B cell (primary cell): ENCODE data around the gene RAMP2. TPM values are rescaled to one million over a fixed set of nuclear protein-coding genes. Genes with fewer than 3 reads are reported as not detected.

Experiments
- ATAC-seq: fragments of 200-7000 bp; cut with Tn5 transposase; one replicate; pipeline ENCODE4 v1.10.0; 2021; ENCODE audit warnings: low read depth, mild to moderate bottlenecking, moderate number of reproducible peaks, moderate library complexity
- CTCF ChIA-PET: fragments of 350-600 bp; sonication (Branson Sonifier 250); formaldehyde crosslinking; loops from one replicate; lab custom pipeline; 2021; ENCODE audit warnings: antibody characterized with exemption, inconsistent platforms; lab: Charles Lee
- POLR2A ChIA-PET: fragments of 350-600 bp; sonication (Branson Sonifier 250); formaldehyde crosslinking; loops from one replicate; lab custom pipeline; 2021; ENCODE audit warnings: antibody characterized with exemption; lab: Charles Lee
- DNase-seq: peaks from one replicate; pipeline ENCODE4 v3.0.0; 2013
- H2AFZ ChIP-seq: 2 replicates; pipeline ENCODE4 v1.6.1; 2012; ENCODE audit warnings: mild to moderate bottlenecking, low read depth, low read length; ENCODE audit not compliant: insufficient read depth, poor library complexity, severe bottlenecking
- H3K27ac ChIP-seq, 2 donors: 1 replicate in 1 of 2; 2 replicates in 1 of 2; pipeline ENCODE4 v1.5.1; 2012 to 2013; ENCODE audit warnings: low read length in 2 of 2, mild to moderate bottlenecking in 2 of 2, moderate library complexity in 1 of 2
- H3K27me3 ChIP-seq, 4 experiments: fragments of 200-600 bp in 1 of 4; sonication (generic) in 1 of 4; replicated peaks in 1 of 4; 1 replicate in 2 of 4; 2 replicates in 2 of 4; pipeline versions ENCODE4 v1.6.1 to v1.7.0; 2013 to 2016; ENCODE audit warnings: low read length in 3 of 4, mild to moderate bottlenecking in 2 of 4, mixed read lengths in 1 of 4, moderate library complexity in 1 of 4; ENCODE audit not compliant: insufficient read depth in 4 of 4, control insufficient read depth in 3 of 4; ENCODE audit errors: control extremely low read depth in 1 of 4
- H3K36me3 ChIP-seq, 2 experiments: replicated peaks in 1 of 2; 1 replicate in 1 of 2; 2 replicates in 1 of 2; pipeline versions ENCODE4 v1.6.1 to v1.7.1; 2013; ENCODE audit warnings: low read length in 1 of 2; ENCODE audit not compliant: insufficient read depth in 2 of 2, control insufficient read depth in 1 of 2; ENCODE audit errors: control extremely low read depth in 1 of 2, extremely low read depth in 1 of 2
- H3K4me1 ChIP-seq, 2 donors: fragments of 200-600 bp in 1 of 2; sonication (generic) in 1 of 2; 1 replicate in 1 of 2; 2 replicates in 1 of 2; pipeline versions ENCODE4 v1.5.1 to v1.6.1; 2013 to 2017; ENCODE audit warnings: low read length in 2 of 2; ENCODE audit not compliant: control insufficient read depth in 2 of 2, insufficient read depth in 2 of 2
- H3K4me2 ChIP-seq: replicated peaks from 2 replicates; pipeline ENCODE3; 2012; ENCODE audit warnings: mild to moderate bottlenecking, low read depth, low read length; ENCODE audit not compliant: poor library complexity, severe bottlenecking
- H3K4me3 ChIP-seq, 5 experiments: fragments of 200-600 bp in 1 of 5; sonication (generic) in 1 of 5; 1 replicate in 3 of 5; 2 replicates in 2 of 5; pipeline versions ENCODE4 v1.5.1 to v1.7.0; 2011 to 2016; ENCODE audit warnings: low read length in 4 of 5, mild to moderate bottlenecking in 4 of 5, low read depth in 2 of 5, control low read depth in 1 of 5, moderate library complexity in 1 of 5; ENCODE audit not compliant: insufficient read depth in 1 of 5; ENCODE audit errors: control extremely low read depth in 1 of 5, extremely low read depth in 1 of 5
- H3K79me2 ChIP-seq: fragments of 200-600 bp; sonication (generic); one replicate; pipeline ENCODE4 v1.6.0; 2016; ENCODE audit warnings: low read length; ENCODE audit not compliant: control insufficient read depth, insufficient read depth
- H3K9ac ChIP-seq: fragments of 200-600 bp; sonication (generic); 2 replicates; pipeline ENCODE4 v1.6.1; 2017; ENCODE audit warnings: mild to moderate bottlenecking, low read length, moderate library complexity
- H3K9me3 ChIP-seq, 3 donors: one replicate each; pipeline versions ENCODE4 v1.6.1 to v1.7.1; 2013; ENCODE audit warnings: low read length in 2 of 3; ENCODE audit not compliant: control insufficient read depth in 2 of 3, insufficient read depth in 1 of 3; ENCODE audit errors: control extremely low read depth in 1 of 3
- H4K20me1 ChIP-seq: 2 replicates; pipeline ENCODE4 v1.6.0; 2012; ENCODE audit warnings: mild to moderate bottlenecking, low read length; ENCODE audit not compliant: insufficient read depth, control insufficient read depth, poor library complexity, severe bottlenecking
- H3K27ac Mint-ChIP-seq: one replicate; pipeline ENCODE4 v1.8.0; 2021; ENCODE audit warnings: mixed read lengths
- H3K27me3 Mint-ChIP-seq: one replicate; pipeline ENCODE4 v1.8.0; 2021; ENCODE audit warnings: mixed read lengths
- H3K4me1 Mint-ChIP-seq: one replicate; pipeline ENCODE4 v1.8.0; 2021; ENCODE audit warnings: mixed read lengths
- H3K4me3 Mint-ChIP-seq: one replicate; pipeline ENCODE4 v1.8.0; 2021; ENCODE audit warnings: mixed read lengths
- H3K9me3 Mint-ChIP-seq: one replicate; pipeline ENCODE4 v1.8.0; 2022; ENCODE audit warnings: mixed read lengths; ENCODE audit not compliant: insufficient read depth
- EZH2 ChIP-seq: IDR thresholded peaks from 2 replicates; pipeline ENCODE4 v1.6.1; 2012; ENCODE audit warnings: borderline replicate concordance, low read depth, mild to moderate bottlenecking, moderate library complexity, low read length; ENCODE audit not compliant: insufficient read depth, poor library complexity, severe bottlenecking
- WGBS: methylation state at CpG from one replicate; pipeline ENCODE4 v1.1.5; 2013; ENCODE audit warnings: missing lambda C conversion rate; ENCODE audit not compliant: insufficient coverage; 5-methylcytosine and 5-hydroxymethylcytosine counted together
- intact Hi-C: fragments of 100-400 bp; cut with micrococcal nuclease; formaldehyde crosslinking; loops from one replicate; pipeline ENCODE4 v1.10.0; 2022
- polyA minus RNA-seq: library from RNA; depleted of rRNA, polyadenylated mRNA; stranded (reverse); fragments of >200 nt; gene quantifications from 2 replicates; pipeline ENCODE4 v1.2.3, GENCODE V29; 2012
- polyA plus RNA-seq: library from polyadenylated mRNA; depleted of rRNA; stranded (reverse); fragments of >200 nt; gene quantifications from 2 replicates; pipeline ENCODE4 v1.2.3, GENCODE V29; 2012
- total RNA-seq, 2 donors: library from RNA; stranded (reverse); fragments of 120-200 nt in 1 of 2; gene quantifications; 1 replicate in 1 of 2; 2 replicates in 1 of 2; pipeline versions ENCODE4 v1.2.3 to v1.2.4, GENCODE V29; 2013 to 2022
- TF ChIP-seq, protein P1 (sequence below): fragments of 200-600 bp; IDR thresholded peaks from one replicate; pipeline ENCODE4 v1.8.0; 2022; ENCODE audit warnings: antibody characterized with exemption, mild to moderate bottlenecking

Gene RAMP2, protein sequence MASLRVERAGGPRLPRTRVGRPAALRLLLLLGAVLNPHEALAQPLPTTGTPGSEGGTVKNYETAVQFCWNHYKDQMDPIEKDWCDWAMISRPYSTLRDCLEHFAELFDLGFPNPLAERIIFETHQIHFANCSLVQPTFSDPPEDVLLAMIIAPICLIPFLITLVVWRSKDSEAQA
- total RNA-seq (not detected in 2 replicates), polyA plus RNA-seq (not detected in 2 replicates), polyA minus RNA-seq (not detected in 2 replicates)
- total RNA-seq (2013) = 0.82 TPM

DNA sequence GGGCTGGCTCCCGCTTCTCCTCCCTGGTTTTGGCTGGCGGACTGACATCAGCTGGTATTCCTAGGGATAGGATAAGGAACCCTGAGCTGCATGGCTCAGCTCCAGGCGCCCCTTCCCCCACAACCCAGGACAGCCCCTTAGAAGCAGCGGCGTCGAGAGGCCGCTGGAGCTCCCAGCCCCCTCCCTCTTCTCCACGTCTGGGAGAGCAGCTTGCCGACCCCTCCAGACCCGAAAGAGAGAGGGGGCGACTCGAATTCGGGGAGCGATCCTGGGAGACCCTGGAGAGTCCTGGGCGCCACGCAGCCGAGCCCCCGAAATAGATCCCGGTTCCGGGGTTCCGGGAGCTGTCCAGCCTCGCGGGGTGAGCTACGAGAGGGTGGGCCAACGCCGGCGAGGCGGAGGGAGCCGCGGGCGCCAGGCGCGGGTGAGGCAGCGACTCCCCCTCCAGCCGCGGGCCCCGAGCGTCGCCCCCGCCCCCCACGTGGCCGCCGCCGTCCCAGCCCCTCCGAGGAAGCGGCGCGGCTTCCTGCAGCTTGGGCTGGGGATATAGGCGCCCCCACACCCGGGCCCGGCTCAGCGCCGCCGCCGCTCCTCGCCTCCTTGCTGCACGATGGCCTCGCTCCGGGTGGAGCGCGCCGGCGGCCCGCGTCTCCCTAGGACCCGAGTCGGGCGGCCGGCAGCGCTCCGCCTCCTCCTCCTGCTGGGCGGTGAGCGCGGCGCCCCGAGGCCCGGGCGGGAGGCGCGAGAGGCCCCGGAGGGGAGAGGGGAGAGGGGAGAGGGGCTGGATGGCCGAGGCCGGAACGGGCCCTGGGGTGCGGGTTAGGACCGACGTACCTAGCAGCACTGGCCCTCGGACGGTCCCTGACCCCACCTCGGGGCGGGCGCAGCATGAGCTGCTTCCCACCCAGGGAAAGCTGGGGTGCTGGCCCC is at the start of gene RAMP2:
RAMP2 (plus strand) TSS at position 576 of the 930 bp plus-strand sequence; CDS start at position 611, 35 bp downstream.
- H3K9me3 ChIP-seq = no peaks in the 10 kb centered on the region
- H3K4me3 ChIP-seq = peak within 1 kb of the TSS in 4 of 5 experiments; percentile 13 to 54 (median 39)
- ChIA-PET CTCF (interaction anchor here (0.6 to 4.8 kb wide), 14 partner anchors 9 to 870 kb away, joined by 3 to 60 read pairs (median 4); partner anchors contain the start of genes PSMC3IP and VPS25), POLR2A (interaction anchor here (0.6 to 1.1 kb wide), 3 partner anchors 13 to 264 kb away, joined by 3 to 4 read pairs (median 3); partner anchors contain the start of gene VPS25)
- peak within 1 kb of the TSS; percentile 85 for H3K4me3 Mint-ChIP-seq
- H2AFZ ChIP-seq = peak within 1 kb of the TSS; percentile 64
- no peaks in the 10 kb centered on the region for H4K20me1 ChIP-seq
- H3K4me1 ChIP-seq = peaks cover 19 to 23% of the 10 kb centered on the region in 2 donors
- 4% methylated on average over 78 of the region's 92 CpGs for WGBS
- H3K79me2 ChIP-seq = no peaks in the 10 kb centered on the region
- TF ChIP-seq, protein P1, sequence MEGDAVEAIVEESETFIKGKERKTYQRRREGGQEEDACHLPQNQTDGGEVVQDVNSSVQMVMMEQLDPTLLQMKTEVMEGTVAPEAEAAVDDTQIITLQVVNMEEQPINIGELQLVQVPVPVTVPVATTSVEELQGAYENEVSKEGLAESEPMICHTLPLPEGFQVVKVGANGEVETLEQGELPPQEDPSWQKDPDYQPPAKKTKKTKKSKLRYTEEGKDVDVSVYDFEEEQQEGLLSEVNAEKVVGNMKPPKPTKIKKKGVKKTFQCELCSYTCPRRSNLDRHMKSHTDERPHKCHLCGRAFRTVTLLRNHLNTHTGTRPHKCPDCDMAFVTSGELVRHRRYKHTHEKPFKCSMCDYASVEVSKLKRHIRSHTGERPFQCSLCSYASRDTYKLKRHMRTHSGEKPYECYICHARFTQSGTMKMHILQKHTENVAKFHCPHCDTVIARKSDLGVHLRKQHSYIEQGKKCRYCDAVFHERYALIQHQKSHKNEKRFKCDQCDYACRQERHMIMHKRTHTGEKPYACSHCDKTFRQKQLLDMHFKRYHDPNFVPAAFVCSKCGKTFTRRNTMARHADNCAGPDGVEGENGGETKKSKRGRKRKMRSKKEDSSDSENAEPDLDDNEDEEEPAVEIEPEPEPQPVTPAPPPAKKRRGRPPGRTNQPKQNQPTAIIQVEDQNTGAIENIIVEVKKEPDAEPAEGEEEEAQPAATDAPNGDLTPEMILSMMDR = no peak
- no peak for TF ChIP-seq EZH2
- peaks cover 0 to 48% (median 18%) of the 10 kb centered on the region in 4 experiments for H3K27me3 ChIP-seq
- ATAC-seq = peak; percentile 32
- no peaks in the 10 kb centered on the region for H3K9me3 Mint-ChIP-seq
- H3K36me3 ChIP-seq = no peaks in the 10 kb centered on the region
- intact Hi-C loops = no loop called here
- DNase-seq = peak; percentile 45
- H3K27ac ChIP-seq = no peak within 1 kb of the TSS
- H3K4me2 ChIP-seq = peak within 1 kb of the TSS; percentile 93
- peaks cover 23% of the 10 kb centered on the region for H3K4me1 Mint-ChIP-seq
- peaks cover 50% of the 10 kb centered on the region for H3K27me3 Mint-ChIP-seq
- H3K27ac Mint-ChIP-seq = peak within 1 kb of the TSS; percentile 37
- peak within 1 kb of the TSS; percentile 56 for H3K9ac ChIP-seq
